SK-N-SH (cell line): ENCODE results near the gene MGAT1.

Source experiments
- CHD2 ChIP-seq: fragments of 150-350 bp; IDR thresholded peaks from 2 replicates; pipeline ENCODE4 v1.6.1; 2018; ENCODE audit warnings: low read length; ENCODE audit not compliant: partially characterized antibody
- CTCF ChIP-seq: fragments of 200-600 bp; sonication (generic); IDR thresholded peaks from 2 replicates; pipeline ENCODE4 v1.6.1; 2017; ENCODE audit warnings: antibody characterized with exemption, mild to moderate bottlenecking, moderate library complexity
- ELF1 ChIP-seq: IDR thresholded peaks from 2 replicates; pipeline ENCODE4 v1.4.0; 2012
- EP300 ChIP-seq, 2 experiments: IDR thresholded peaks; 2 replicates each; pipeline versions ENCODE4 v1.4.0 to v1.6.1; 2012; ENCODE audit warnings: borderline replicate concordance in 1 of 2, low read depth in 1 of 2, low read length in 1 of 2
- FOXM1 ChIP-seq: IDR thresholded peaks from 2 replicates; pipeline ENCODE4 v1.4.0; 2012; ENCODE audit warnings: low read depth, mild to moderate bottlenecking
- MAX ChIP-seq: IDR thresholded peaks from 2 replicates; pipeline ENCODE4 v1.4.0; 2012; ENCODE audit warnings: low read depth
- NFIC ChIP-seq: IDR thresholded peaks from 2 replicates; pipeline ENCODE4 v1.4.0; 2012; ENCODE audit warnings: borderline replicate concordance
- POLR2AphosphoS5 ChIP-seq: IDR thresholded peaks from 2 replicates; pipeline ENCODE4 v1.6.1; 2012; ENCODE audit warnings: low read depth, low read length
- RAD21 ChIP-seq: IDR thresholded peaks from 2 replicates; pipeline ENCODE4 v1.6.1; 2012; ENCODE audit warnings: mild to moderate bottlenecking, low read length
- TAF1 ChIP-seq: IDR thresholded peaks from 2 replicates; pipeline ENCODE4 v1.6.1; 2012; ENCODE audit warnings: low read depth, mild to moderate bottlenecking, low read length, moderate library complexity, borderline replicate concordance
- TCF12 ChIP-seq: IDR thresholded peaks from 2 replicates; pipeline ENCODE4 v1.4.0; 2012
- ZBTB33 ChIP-seq: IDR thresholded peaks from 2 replicates; pipeline ENCODE4 v1.4.0; 2012; ENCODE audit warnings: low read depth, borderline replicate concordance
- TF ChIP-seq, protein P1 (sequence below): IDR thresholded peaks from 2 replicates; pipeline ENCODE4 v1.6.1; 2012; ENCODE audit warnings: mild to moderate bottlenecking, low read depth, low read length, moderate library complexity

DNA sequence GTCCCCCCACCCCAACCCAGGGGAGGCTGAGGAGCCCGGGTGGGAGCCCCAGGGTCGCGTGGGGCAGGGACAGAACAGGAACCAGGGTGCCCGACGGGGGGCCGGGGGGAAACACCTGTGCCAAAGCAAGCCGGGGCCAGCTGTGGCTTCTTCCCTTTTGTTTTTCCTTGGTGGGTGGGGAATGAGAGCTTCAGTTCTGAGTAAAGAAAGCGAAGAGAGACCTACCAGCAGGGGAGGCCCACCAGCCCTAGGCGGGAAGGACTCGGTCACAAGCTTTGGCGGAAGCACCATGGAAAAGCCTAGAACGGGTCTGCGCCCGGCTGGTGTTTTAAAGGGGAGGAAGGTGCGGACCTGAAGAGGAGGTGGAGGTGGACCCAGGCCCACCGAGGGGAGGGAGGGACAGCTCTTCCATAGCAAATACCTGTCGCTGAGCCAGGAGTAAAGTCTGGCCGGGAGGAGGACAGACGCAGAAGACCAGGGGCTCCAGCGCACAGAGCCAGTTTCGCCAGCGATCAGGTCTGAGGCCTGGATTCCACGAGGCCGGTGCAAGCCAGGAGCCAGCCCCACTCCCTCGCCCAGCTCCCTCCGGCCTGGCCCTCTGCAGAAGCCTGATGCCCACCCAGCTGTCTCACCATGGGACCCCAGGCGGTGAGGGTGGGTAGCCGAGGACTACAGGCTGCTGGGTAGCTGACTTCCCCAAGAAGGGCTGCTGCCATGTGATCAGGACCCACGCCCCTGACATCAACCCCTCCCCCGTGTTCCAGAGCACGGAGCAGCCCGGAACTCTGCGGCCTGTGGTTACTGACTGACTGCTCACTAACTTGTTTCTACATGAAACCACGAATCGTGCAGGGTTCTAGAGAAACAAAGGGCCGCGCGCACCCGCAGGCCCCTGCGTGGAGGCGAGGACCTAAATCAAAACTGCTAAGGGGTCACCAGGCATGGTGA is 849 bp upstream of the MGAT1 start:
- TF ChIP-seq CHD2: no peak
- TF ChIP-seq MAX: no peak
- no peak for TF ChIP-seq CTCF
- TF ChIP-seq, protein P1, sequence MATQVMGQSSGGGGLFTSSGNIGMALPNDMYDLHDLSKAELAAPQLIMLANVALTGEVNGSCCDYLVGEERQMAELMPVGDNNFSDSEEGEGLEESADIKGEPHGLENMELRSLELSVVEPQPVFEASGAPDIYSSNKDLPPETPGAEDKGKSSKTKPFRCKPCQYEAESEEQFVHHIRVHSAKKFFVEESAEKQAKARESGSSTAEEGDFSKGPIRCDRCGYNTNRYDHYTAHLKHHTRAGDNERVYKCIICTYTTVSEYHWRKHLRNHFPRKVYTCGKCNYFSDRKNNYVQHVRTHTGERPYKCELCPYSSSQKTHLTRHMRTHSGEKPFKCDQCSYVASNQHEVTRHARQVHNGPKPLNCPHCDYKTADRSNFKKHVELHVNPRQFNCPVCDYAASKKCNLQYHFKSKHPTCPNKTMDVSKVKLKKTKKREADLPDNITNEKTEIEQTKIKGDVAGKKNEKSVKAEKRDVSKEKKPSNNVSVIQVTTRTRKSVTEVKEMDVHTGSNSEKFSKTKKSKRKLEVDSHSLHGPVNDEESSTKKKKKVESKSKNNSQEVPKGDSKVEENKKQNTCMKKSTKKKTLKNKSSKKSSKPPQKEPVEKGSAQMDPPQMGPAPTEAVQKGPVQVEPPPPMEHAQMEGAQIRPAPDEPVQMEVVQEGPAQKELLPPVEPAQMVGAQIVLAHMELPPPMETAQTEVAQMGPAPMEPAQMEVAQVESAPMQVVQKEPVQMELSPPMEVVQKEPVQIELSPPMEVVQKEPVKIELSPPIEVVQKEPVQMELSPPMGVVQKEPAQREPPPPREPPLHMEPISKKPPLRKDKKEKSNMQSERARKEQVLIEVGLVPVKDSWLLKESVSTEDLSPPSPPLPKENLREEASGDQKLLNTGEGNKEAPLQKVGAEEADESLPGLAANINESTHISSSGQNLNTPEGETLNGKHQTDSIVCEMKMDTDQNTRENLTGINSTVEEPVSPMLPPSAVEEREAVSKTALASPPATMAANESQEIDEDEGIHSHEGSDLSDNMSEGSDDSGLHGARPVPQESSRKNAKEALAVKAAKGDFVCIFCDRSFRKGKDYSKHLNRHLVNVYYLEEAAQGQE: no peak
- no peak for TF ChIP-seq TAF1
- TF ChIP-seq POLR2AphosphoS5: no peak
- no peak for TF ChIP-seq TCF12
- no peak for TF ChIP-seq NFIC
- no peak for TF ChIP-seq FOXM1
- TF ChIP-seq EP300 (IDR thresholded peaks at IDR 0.05; ENCODE audit: borderline replicate concordance in 1 of 2, low read depth in 1 of 2, low read length in 1 of 2): no peak
- TF ChIP-seq ELF1: no peak
- TF ChIP-seq ZBTB33: no peak
- TF ChIP-seq RAD21: no peak
